HG02642 (cell line): Measurements from ENCODE around the gene CPVL.

Experiments used
- ATAC-seq: cut with Tn5 transposase; IDR thresholded peaks from one replicate; pipeline ENCODE4 v1.9.1; 2021; ENCODE audit warnings: mild to moderate bottlenecking; ENCODE audit not compliant: unreplicated experiment, poor library complexity

Gene CPVL

GRCh38 chr7:29146057-29146706 is at the start of gene CPVL:
TSS of gene CPVL (minus strand) at chr7:29146537. CDS start at chr7:29121061, 25,476 bp downstream.
- ATAC-seq = no peak

- ATAC-seq = no peak
Observed at GRCh38 chr7:29194594-29195427, 48.5 kb upstream of the CPVL start, which contains the start of gene CHN2. TSS of gene CHN2 (plus strand) at chr7:29194775.

- ATAC-seq = no peak
Observed at GRCh38 chr7:29194206-29194593, 47.9 kb upstream of the CPVL start.

- no peak for ATAC-seq
Observed at GRCh38 chr7:29193316-29194205, 47.2 kb upstream of the CPVL start.

GRCh38 chr7:29192811-29193210 is 46.5 kb upstream of the CPVL start:
- ATAC-seq = no peak

GRCh38 chr7:29192323-29192722 is 46.0 kb upstream of the CPVL start:
- ATAC-seq = no peak

- no peak for ATAC-seq
Observed at GRCh38 chr7:29190349-29191045, 44.2 kb upstream of the CPVL start.

GRCh38 chr7:29189743-29190201 is 43.4 kb upstream of the CPVL start:
- ATAC-seq = no peak

- ATAC-seq = no peak
Observed at GRCh38 chr7:29185613-29186012, 39.3 kb upstream of the CPVL start.

- no peak for ATAC-seq
Observed at GRCh38 chr7:29184599-29184998, 38.3 kb upstream of the CPVL start.

- no peak for ATAC-seq
Observed at GRCh38 chr7:29179115-29179514, 32.8 kb upstream of the CPVL start.

GRCh38 chr7:29177963-29178600 is 31.7 kb upstream of the CPVL start:
- ATAC-seq = no peak

- ATAC-seq = no peak
Observed at GRCh38 chr7:29173458-29173857, 27.1 kb upstream of the CPVL start.

- ATAC-seq = no peak
Observed at GRCh38 chr7:29170781-29171180, 24.4 kb upstream of the CPVL start.

- ATAC-seq = no peak
Observed at GRCh38 chr7:29167721-29168120, 21.4 kb upstream of the CPVL start.

- no peak for ATAC-seq
Observed at GRCh38 chr7:29163854-29164253, 17.5 kb upstream of the CPVL start.

- no peak for ATAC-seq
Observed at GRCh38 chr7:29162577-29162976, 16.2 kb upstream of the CPVL start.

GRCh38 chr7:29161231-29161630 is 14.9 kb upstream of the CPVL start:
- ATAC-seq = no peak

- ATAC-seq = no peak
Observed at GRCh38 chr7:29160080-29160479, 13.7 kb upstream of the CPVL start.
